HG03521 (cell line): ENCODE measurements around the gene NRF1.

ENCODE experiments used
- ATAC-seq: cut with Tn5 transposase; IDR thresholded peaks from one replicate; pipeline ENCODE4 v1.9.1; 2021; ENCODE audit warnings: mild to moderate bottlenecking, moderate library complexity; ENCODE audit not compliant: unreplicated experiment

NRF1 gene

DNA sequence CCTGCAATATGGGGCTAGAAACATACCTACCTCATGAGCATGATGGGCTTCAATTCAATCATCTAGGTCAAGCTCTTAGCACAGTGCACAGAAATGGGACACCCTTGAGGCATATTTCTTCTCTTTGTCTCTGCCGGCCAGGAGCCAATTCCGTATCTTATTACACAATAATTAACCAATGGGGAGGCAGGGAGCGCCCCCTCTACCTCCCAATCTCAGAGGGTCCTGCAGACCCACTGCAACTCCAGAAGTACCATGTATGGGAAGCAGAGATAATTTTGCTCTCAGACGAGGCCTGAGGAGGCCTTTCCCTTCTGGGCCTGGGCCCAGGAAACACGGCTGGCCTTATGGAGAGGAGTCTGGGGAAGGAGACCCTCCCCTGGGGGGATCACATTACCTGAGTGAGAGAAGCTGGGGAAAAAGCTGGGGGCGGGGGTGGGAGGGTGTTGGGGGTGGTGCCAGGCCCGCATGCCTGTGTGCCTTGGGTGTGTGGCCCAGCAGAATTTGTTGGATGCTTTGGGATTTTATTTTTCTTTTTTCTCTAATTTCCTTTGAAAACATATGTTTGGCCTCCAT lies 185.8 kb downstream of the NRF1 start:
- no peak for ATAC-seq

DNA sequence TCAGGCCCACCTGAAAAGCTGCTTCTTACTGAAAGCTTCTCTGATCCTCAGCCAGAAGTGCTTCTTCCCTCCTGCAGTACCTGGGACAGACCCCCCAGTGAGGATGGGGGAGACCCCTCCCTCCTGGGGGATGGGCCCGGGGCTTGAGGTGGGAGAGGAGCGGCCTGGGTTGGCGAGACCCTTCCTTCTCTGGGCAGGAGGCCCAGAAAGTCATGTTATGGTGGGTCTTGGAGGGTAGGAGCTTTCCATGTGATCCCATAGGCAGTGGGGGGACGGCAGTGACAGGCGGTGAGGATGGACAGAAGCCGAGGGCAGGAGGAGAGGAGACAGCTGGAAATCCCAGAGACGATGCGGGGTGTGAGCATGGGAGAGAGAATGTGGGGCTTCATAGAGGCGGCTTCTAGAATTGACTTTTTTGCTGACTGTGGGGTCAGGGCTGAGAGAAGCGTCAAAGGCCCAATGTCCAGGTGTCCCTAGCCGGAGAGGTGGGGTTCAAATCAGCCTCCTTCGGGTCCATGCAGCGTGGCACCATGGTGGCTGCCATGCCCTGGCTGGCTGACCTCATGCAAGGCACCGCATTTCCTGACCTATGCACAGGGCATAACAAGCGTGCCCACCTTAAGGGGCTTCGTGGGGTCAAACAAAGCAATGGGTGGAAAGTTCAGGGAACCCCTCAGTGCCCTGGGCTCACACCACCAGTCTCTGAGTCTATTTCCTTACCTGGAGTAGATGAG lies 187.3 kb downstream of the NRF1 start:
- no peak for ATAC-seq

DNA sequence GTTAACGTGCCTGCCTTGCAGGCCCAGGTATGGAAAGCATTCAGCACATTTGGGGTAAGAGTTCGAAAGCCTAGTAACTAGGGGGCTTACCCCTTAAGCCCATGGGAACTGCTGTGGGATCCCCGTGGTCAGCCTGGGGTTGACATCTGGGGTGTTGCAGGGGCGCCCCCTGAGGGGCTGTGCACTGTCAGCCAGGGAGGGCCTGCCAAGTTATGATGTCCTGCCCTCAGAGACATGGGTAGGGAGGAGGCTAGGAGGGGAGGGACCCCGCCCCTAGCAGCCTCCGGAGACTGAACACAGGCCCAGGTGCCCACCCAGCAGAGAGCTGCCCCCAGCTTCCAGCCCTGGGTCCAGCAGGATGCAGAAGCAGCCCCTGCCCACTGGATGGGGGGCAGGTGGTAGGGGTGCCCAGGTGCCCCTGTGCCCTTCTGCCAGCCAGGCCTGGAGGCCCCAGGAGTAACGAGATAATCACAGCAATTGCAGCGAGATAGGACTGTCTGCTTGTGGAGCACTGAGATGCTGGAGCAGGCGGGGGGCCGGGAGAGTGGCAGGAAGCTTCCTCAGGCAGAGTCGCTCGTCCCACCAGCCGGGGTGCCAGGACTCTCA lies 187.9 kb downstream of the NRF1 start:
- no peak for ATAC-seq

DNA sequence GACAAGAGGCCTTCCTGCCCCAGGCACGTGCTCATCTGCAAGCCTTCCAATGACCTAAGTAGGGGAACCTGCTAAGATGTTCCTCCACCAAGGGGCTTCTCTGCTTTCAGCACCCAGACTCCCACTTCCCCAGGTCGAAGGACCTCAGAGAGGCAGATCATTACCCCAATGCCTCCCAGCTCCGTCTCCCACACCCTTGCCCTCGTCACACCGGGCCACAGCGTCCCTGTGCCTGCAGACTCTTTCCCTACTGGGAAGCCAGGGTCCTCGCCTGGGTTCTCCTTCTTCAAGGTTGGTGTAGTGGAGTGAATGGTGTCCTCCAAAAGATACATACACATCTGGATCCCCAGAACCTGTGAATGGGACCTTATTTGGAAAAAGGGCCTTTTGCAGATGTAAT lies 189.4 kb downstream of the NRF1 start:
- no peak for ATAC-seq

DNA sequence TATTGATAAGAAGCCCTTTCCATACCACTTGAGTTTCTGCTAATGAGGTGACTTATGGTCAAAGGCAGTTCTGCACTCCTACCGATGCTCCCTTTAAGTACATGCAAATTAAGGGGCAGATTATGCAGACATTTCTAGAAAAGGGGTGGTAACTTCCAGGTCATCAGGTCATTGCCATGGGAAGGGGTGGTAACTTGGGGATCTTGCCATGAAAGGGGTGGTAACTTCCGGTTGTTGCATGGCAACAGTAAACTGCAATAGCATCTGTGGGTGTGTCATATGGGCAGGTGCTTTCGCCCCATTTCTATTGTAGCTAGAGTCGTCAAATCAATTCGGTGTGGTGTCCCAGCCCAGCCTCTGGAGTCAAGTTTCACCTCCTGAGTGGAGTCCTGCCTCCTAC lies 190.4 kb downstream of the NRF1 start:
- no peak for ATAC-seq

DNA sequence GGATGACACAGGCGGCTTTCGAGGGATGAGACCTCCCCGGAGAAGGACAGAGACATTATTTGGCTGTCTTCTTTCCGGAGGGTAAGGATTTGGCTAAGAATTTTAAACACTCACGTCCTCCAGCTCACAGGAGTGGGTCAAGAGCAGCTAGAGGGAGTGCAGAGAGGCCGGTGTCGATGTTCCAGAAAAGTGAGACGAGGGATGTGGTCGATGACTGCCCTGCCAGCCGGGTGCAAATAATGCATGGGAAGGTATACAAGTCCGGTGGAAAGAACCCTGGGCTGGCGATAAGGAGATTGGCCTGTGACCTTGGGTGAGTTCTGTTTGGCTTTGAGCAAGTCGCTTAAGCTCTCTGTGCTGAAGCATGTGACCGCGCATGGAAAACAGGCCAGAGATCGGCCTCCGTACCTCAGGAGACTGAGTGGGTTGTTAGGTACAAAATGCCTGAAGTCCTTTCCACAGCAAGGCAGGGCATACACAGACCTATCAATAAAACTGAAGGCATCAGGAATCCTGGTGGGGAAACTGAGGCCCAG lies 192.1 kb downstream of the NRF1 start:
- no peak for ATAC-seq

DNA sequence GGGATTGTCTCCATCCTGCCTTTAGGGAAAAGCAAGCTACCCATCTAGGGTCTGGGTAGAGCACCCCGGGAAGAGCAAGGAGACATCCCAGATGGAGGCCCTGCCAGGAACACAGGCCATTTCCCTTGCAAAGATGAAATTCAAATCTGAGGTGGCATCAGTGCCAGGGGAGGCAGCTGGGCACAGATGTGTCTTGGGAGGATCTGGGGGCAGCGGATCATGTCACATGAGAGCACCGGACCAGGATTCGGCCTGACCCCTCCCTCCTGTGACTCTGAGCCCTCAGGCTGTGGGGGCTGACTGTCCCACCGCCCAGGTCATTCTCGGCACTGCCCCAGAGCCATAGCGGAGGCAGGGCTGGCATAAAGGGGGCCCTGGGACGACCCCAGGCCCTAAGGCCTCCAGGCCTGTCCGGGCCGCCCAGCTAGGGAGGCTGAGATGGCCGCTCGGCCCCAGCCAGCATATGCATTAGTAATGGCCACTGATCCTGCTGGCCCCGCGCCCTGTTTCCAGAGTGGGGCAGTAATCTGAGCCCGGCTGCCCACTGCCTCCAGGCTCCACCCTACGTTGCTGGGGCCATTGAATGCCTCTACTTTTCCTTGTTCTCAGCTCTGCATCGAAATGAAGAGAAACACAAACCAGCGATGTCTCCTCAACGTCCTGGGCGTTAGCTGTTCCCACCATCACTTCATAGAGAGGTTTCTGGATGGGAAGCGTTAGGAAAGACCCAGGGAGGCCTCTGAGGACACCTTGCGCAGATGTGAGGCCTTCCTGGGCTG lies 192.8 kb downstream of the NRF1 start:
- ATAC-seq = no peak

DNA sequence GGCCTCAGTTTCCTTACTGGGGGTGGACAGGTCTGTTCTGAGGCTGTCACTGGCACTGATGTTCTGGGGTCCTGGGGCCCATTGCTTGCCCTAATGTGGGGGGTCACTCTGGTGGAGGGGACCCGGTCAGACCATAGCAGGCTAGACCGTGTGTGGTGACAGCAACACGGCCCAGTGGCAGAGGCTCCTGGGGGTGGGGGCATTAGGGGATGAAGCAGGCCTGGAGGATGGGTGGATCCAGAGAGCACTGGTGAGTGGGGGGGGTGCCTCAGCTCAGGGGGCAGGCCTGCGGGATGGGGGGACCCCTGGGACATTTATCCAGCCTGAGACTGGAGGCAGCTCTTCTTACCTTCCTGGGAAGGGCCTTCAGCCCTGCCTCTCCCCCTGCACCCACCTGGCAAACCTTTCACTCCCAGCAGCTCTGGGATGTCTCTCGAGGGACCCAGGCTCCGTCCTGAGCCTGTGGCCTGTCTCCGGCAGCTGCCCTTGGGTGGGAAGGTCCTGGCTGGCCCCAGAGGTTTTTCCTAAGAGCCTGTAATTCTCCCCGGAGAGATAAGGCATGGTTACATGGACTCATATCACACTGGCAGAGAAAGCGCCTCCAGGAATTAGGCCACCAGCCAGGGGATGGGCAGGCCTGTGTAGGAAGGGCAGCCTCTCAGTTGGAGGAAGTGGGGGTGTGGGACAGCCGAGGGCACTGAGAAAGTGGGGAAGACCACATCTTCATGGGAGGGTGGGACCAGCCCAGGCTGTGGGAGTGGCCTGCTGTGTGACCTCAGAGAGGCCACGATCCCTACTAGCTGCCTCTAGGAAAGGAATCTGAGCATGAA lies 193.6 kb downstream of the NRF1 start:
- ATAC-seq = no peak
